ENCODE measurements around the gene PTPN14. TPM values are rescaled to one million over a fixed set of nuclear protein-coding genes. Genes with fewer than 3 reads are reported as not detected.

PTPN14 gene
- total RNA-seq, 1 experiment from 2014 or later = 76.4 TPM

DNA sequence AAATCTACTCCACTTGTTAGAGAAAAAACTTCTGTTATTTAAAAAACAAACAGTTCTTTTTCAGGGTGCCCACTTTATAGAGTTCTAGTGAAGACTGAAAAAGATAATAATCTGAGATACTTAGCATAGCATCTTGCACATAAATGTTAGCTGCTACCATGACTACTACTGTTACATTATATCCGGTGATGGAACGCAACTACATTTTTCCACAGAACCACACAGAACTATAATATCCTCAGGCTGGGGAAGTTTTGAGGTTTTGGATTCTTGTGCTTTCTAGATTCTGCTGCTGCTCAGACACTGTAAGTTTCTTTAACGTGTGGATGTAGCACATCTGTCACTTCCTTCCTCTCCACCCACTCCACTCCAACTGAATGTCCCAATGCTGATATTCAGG, 110.3 kb downstream of the PTPN14 start:
- H3K14ac ChIP-seq (ENCODE audit: insufficient read depth, low read length) = no peak overlapping the region
- no peak for DNase-seq
- no peak overlapping the region for H3K56ac ChIP-seq (ENCODE audit: insufficient read length, low read depth, low read length)
- no peak for TF ChIP-seq CTCF (conservative IDR thresholded peaks at IDR 0.05)
- H2BK120ac ChIP-seq (ENCODE audit: low read depth, low read length, poor library complexity, severe bottlenecking) = no peak overlapping the region
- H2AK5ac ChIP-seq (ENCODE audit: insufficient read length, low read length) = peak overlapping the region; percentile 51
- H4K8ac ChIP-seq (replicated peaks; ENCODE audit: insufficient read length, low read depth, low read length) = no peak overlapping the region
- no CpG with 5 or more reads among the region's 3 CpGs for WGBS (ENCODE audit: extremely low coverage, insufficient read length, low lambda C conversion rate)
- H4K5ac ChIP-seq (ENCODE audit: insufficient read length, low read depth, low read length) = no peak overlapping the region
- Mint-ChIP-seq H3K9me3 (no peaks in the 10 kb centered on the region), H3K4me3 (no peak overlapping the region), H3K4me1 (peaks cover 66 to 80% of the 10 kb centered on the region in 2 experiments), H3K27ac (peak overlapping the region; percentile 68 to 96 (median 83); a peak in 4 of 7 replicates), H3K36me3 (ENCODE audit: insufficient read depth in 1 of 3, low read depth in 3 of 3) (peaks cover 0 to under 1% (median 0%) of the 10 kb centered on the region in 3 experiments; a peak in 1 of 7 replicates), H3K27me3 (ENCODE audit: low read depth) (no peaks in the 10 kb centered on the region)
- H3K79me2 ChIP-seq (ENCODE audit: insufficient read depth, low read length) = peaks cover 3% of the 10 kb centered on the region; the same call in 1 of the 2 replicates
- H3K9ac ChIP-seq (ENCODE audit: extremely low read depth, insufficient read length, low read length) = no peak overlapping the region
- no peaks in the 10 kb centered on the region for H3K23me2 ChIP-seq (ENCODE audit: insufficient read length, low read depth, low read length, poor library complexity, severe bottlenecking)
- no peaks in the 10 kb centered on the region for H3K79me1 ChIP-seq (ENCODE audit: insufficient read depth, low read depth, low read length, poor library complexity, severe bottlenecking)
- H3K27me3 ChIP-seq (ENCODE audit: insufficient read depth, low read length) = no peaks in the 10 kb centered on the region
- H2BK15ac ChIP-seq (ENCODE audit: low read depth, low read length) = no peak overlapping the region
- H3K27ac ChIP-seq (ENCODE audit: insufficient read length, low read depth, low read length) = peak overlapping the region; percentile 51
- H4K20me1 ChIP-seq (ENCODE audit: control insufficient read depth, insufficient read depth, insufficient read length) = no peaks in the 10 kb centered on the region
- no peak overlapping the region for H3K4me2 ChIP-seq (ENCODE audit: insufficient read depth, insufficient read length, low read length)
- H2BK12ac ChIP-seq (ENCODE audit: insufficient read length, low read depth, low read length) = no peak overlapping the region
- H3T11ph ChIP-seq (ENCODE audit: low read length) = no peak overlapping the region
- H2BK20ac ChIP-seq (ENCODE audit: low read depth, low read length, poor library complexity, severe bottlenecking) = no peak overlapping the region
- H3K9me3 ChIP-seq (ENCODE audit: control insufficient read depth, low read depth, low read length) = no peaks in the 10 kb centered on the region
- no peak overlapping the region for H4K91ac ChIP-seq (ENCODE audit: insufficient read length, low read depth, low read length)
- H3K23ac ChIP-seq (ENCODE audit: insufficient read length, low read depth, low read length) = no peak overlapping the region
- no peak overlapping the region for H3K18ac ChIP-seq (ENCODE audit: insufficient read length, low read depth, low read length)
- no peak overlapping the region for H3K4ac ChIP-seq (ENCODE audit: low read depth, low read length)
- no peak overlapping the region for H2BK5ac ChIP-seq (ENCODE audit: insufficient read length, low read length)
- no peak overlapping the region for H2AFZ ChIP-seq (ENCODE audit: low read length)
- peaks cover 17% of the 10 kb centered on the region for H3K4me1 ChIP-seq (ENCODE audit: insufficient read depth, low read length)
